Omental fat pad (tissue), 4 donors: ENCODE data around the gene SMAD3. TPM values are rescaled to one million over a fixed set of nuclear protein-coding genes. Genes with fewer than 3 reads are reported as not detected.

Experiments
- ATAC-seq: fragments of 150-250 bp; one replicate; pipeline ENCODE4 v1.9.1; 2016; ENCODE audit warnings: mild to moderate bottlenecking, moderate library complexity; ENCODE audit not compliant: low FRiP score
- DNase-seq: peaks from one replicate; pipeline ENCODE4 v3.0.0-alpha.2; 2019; ENCODE audit warnings: low spot score
- CTCF ChIP-seq, 3 donors: fragments of 450-650 bp; IDR thresholded peaks; one replicate each; pipeline ENCODE4 v1.5.1; 2016 to 2017; ENCODE audit warnings: antibody characterized with exemption in 3 of 3, mild to moderate bottlenecking in 3 of 3, moderate library complexity in 2 of 3
- total RNA-seq, 4 donors: library from RNA; depleted of rRNA; stranded (reverse); fragments of >200 nt; gene quantifications; one replicate each; pipeline ENCODE4 v1.1.0, GENCODE V29; 2016

Gene SMAD3
- total RNA-seq, 4 donors from 2014 or later, result 30.9 to 58.1 (median 49.9) TPM

- DNase-seq (no peak), ATAC-seq (no peak)
- TF ChIP-seq CTCF (IDR thresholded peaks at IDR 0.05), result no peak
Measured at GRCh38 chr15:67137319-67137718, 71.9 kb downstream of the SMAD3 start.

GRCh38 chr15:67137951-67138848 lies 72.8 kb downstream of the SMAD3 start:
- no peak for DNase-seq
- ATAC-seq, result peak; percentile 12
- no peak for TF ChIP-seq CTCF (IDR thresholded peaks at IDR 0.05)

GRCh38 chr15:67138891-67139855 lies 73.8 kb downstream of the SMAD3 start:
- DNase-seq, result no peak

GRCh38 chr15:67140078-67140833 lies 74.9 kb downstream of the SMAD3 start:
- ATAC-seq (no peak), DNase-seq (no peak)
- no peak for TF ChIP-seq CTCF (IDR thresholded peaks at IDR 0.05)

More at GRCh38 chr15:67138891-67139855, 73.8 kb downstream of the SMAD3 start:
- TF ChIP-seq CTCF (IDR thresholded peaks at IDR 0.05), result no peak
- ATAC-seq, result no peak

GRCh38 chr15:67142092-67142766 lies 76.8 kb downstream of the SMAD3 start:
- TF ChIP-seq CTCF (IDR thresholded peaks at IDR 0.05), result no peak
- no peak for ATAC-seq
- DNase-seq, result no peak

- DNase-seq (no peak), ATAC-seq (peak; percentile 37)
- no peak for TF ChIP-seq CTCF (IDR thresholded peaks at IDR 0.05)
Measured at GRCh38 chr15:67142767-67143100, 77.3 kb downstream of the SMAD3 start.
